Fibroblast of pulmonary artery (primary cell): Measurements from ENCODE around the gene WDR59.

Experiments used
- DNase-seq: peaks from one replicate; pipeline ENCODE4 v3.0.0-alpha.2; 2010; ENCODE audit warnings: low read depth
- H3K4me3 ChIP-seq: replicated peaks from 2 replicates; pipeline ENCODE4 v1.5.1; 2011; ENCODE audit warnings: low read depth, mild to moderate bottlenecking, control low read depth, low read length, moderate library complexity
- CTCF ChIP-seq: IDR thresholded peaks from 2 replicates; pipeline ENCODE4 v1.5.1; 2011; ENCODE audit warnings: mild to moderate bottlenecking, control low read depth, low read length, inconsistent platforms; ENCODE audit errors: missing control alignments

Gene WDR59

GRCh38 chr16:74973304-74973703, 11.6 kb downstream of the WDR59 start:
- DNase-seq, result no peak
- no peak for TF ChIP-seq CTCF

GRCh38 chr16:74954763-74955162, 30.2 kb downstream of the WDR59 start:
- no peak overlapping the region for H3K4me3 ChIP-seq
- no peak for DNase-seq
- no peak for TF ChIP-seq CTCF

More at GRCh38 chr16:74973304-74973703, 11.6 kb downstream of the WDR59 start:
- no peak overlapping the region for H3K4me3 ChIP-seq

DNA sequence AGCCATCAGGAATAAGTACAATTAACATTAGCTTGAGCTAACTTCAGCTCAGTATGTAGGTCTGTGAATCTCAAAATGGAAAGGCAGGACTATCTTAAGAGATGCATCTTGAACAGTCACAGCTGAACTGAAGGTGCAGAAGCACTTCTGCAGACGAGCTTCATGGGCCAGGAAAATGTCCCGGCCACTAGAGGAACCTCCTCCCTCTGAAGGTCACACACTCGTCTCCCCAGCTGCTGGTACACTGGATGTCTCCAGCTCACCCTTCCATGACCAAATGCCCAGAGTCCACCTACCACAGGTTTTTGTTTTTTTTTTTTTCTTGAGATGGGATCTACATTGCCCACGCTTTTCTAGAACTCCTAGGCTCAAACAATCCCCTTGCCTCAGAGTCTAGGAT, 33.2 kb downstream of the WDR59 start:
- no peak for DNase-seq
- no peak overlapping the region for H3K4me3 ChIP-seq
- no peak for TF ChIP-seq CTCF

DNA sequence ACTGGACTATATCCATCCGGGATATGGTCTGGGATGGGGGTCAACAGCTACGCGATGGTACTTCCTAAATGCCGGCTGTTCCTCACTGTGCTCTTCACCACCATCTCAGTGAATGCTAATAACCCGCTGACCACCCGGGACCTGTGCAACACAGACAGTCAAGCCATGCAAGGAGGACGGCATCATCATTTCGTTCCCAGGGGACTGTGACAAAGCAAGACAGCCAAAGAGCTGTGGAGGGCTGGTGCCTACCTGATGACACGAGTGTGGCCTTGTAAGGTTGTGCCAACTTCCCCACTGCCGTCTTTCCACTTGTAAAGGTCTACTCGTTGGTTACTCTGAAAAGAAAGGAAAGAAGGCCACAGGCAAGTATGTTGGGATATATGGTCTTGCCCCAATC, 33.7 kb downstream of the WDR59 start:
- no peak for TF ChIP-seq CTCF
- H3K4me3 ChIP-seq, result no peak overlapping the region

DNA sequence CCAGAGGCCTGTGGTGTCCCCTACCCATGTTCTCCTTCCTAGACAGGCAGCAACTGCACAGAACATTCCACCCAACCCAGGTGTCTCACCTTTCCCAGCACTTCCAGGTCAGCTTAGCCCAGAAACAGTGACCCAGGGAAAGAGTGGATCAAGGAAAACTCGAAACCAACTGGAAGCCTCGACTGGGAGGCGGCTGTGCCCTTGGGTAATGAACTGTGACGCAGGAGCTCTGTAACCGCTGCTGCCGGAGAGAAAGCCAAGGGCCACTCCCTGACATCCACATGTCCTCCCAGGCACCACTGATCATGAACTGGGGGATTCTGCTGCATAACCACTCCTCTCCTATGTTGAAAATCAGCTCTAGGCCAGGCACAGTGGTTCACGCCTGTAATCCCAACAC, 34.4 kb downstream of the WDR59 start:
- no peak for TF ChIP-seq CTCF

More for the DNA sequence above, 33.7 kb downstream of the WDR59 start:
- no peak for DNase-seq

GRCh38 chr16:74949309-74949708, 35.6 kb downstream of the WDR59 start:
- no peak for DNase-seq
- no peak for TF ChIP-seq CTCF

More for the DNA sequence above, 34.4 kb downstream of the WDR59 start:
- no peak overlapping the region for H3K4me3 ChIP-seq
- no peak for DNase-seq

DNA sequence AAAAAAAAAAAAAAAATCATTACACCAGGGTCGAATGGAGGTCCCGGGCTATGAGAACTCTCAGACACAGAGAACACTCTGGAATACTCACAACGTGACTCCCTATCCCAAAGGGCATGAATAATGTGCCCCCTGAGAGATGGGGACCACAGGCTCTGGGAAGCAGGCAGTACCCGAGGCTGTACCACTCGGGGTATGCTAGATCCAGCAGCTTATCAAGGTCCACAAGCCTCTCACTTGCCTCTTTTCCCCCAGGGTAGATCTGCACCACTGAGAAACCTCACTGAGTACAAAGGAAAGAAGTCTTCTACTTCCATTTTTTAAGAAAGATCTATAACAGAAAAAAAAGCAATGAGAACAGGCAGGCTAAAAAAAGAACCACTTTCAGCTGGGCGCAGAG, 40.5 kb downstream of the WDR59 start:
- DNase-seq, result no peak
- TF ChIP-seq CTCF, result no peak
- no peak overlapping the region for H3K4me3 ChIP-seq

More at GRCh38 chr16:74949309-74949708, 35.6 kb downstream of the WDR59 start:
- no peak overlapping the region for H3K4me3 ChIP-seq
